ENCODE data around the gene C19orf81.

The C19orf81 gene

GRCh38 chr19:50651174-50651573, 1.9 kb downstream of the C19orf81 start:
- TF ChIP-seq CTCF (IDR thresholded peaks at IDR 0.05; ENCODE audit: insufficient read depth, low read length, missing control alignments) = no peak
- ChIA-PET POLR2A (no interaction called here), CTCF (interaction anchor here (1.0 kb wide), 1 partner anchor 19 kb away, joined by 3 read pairs; no protein-coding TSS in a partner anchor)
- no peak overlapping the region for H3K4me3 ChIP-seq (ENCODE audit: low read depth, low read length)
- no peak for DNase-seq (ENCODE audit: low read depth, low spot score)

GRCh38 chr19:50652722-50653121, 3.5 kb downstream of the C19orf81 start:
- no peak for DNase-seq (ENCODE audit: low read depth, low spot score)
- no peak overlapping the region for H3K4me3 ChIP-seq (ENCODE audit: low read depth, low read length)
- CTCF ChIA-PET = no interaction called here
- POLR2A ChIA-PET = no interaction called here
- TF ChIP-seq CTCF (IDR thresholded peaks at IDR 0.05; ENCODE audit: insufficient read depth, low read length, missing control alignments) = no peak

GRCh38 chr19:50654882-50655281, 5.6 kb downstream of the C19orf81 start:
- no peak for TF ChIP-seq CTCF (IDR thresholded peaks at IDR 0.05; ENCODE audit: insufficient read depth, low read length, missing control alignments)

GRCh38 chr19:50657222-50657669, 8.0 kb downstream of the C19orf81 start:
- POLR2A ChIA-PET = no interaction called here
- CTCF ChIA-PET = interaction anchor here (1.2 kb wide), 1 partner anchor 119 kb away, joined by 3 read pairs; no protein-coding TSS in a partner anchor
- TF ChIP-seq CTCF (IDR thresholded peaks at IDR 0.05; ENCODE audit: insufficient read depth, low read length, missing control alignments) = no peak
- H3K4me3 ChIP-seq (ENCODE audit: low read depth, low read length) = no peak overlapping the region
- DNase-seq (ENCODE audit: low read depth, low spot score) = no peak

More at GRCh38 chr19:50654882-50655281, 5.6 kb downstream of the C19orf81 start:
- POLR2A ChIA-PET = no interaction called here
- CTCF ChIA-PET = interaction anchor here (2.3 kb wide), 1 partner anchor 15 kb away, joined by 5 read pairs; no protein-coding TSS in a partner anchor
- DNase-seq (ENCODE audit: low read depth, low spot score) = no peak
- no peak overlapping the region for H3K4me3 ChIP-seq (ENCODE audit: low read depth, low read length)

- POLR2A ChIA-PET = interaction anchor here (0.6 kb wide), 1 partner anchor 112 kb away, joined by 3 read pairs; no protein-coding TSS in a partner anchor
- peak overlapping the region; percentile 64 for H3K4me3 ChIP-seq (ENCODE audit: low read depth, low read length)
- TF ChIP-seq CTCF (IDR thresholded peaks at IDR 0.05; ENCODE audit: insufficient read depth, low read length, missing control alignments) = no peak
- CTCF ChIA-PET = interaction anchor here (1.0 kb wide), 1 partner anchor 14 kb away, joined by 5 read pairs; no protein-coding TSS in a partner anchor
- DNase-seq (ENCODE audit: low read depth, low spot score) = peak; percentile 95
Observed at GRCh38 chr19:50657712-50658440, 8.6 kb downstream of the C19orf81 start.
